Activated CD4-positive, alpha-beta T cell treated with anti-CD3 and anti-CD28 coated beads, Interleukin-2, amount 50 U/mL, for 1 hour (primary cell): ENCODE measurements around the gene FLCN.
"Not testable (repeated sequence)": the region's sequence is repeated elsewhere in the genome, so short reads cannot be mapped to it uniquely, and the experiment has no call there.

Experiments used
- DNase-seq: peaks from one replicate; pipeline ENCODE4 v3.0.0-alpha.2; 2020

Gene FLCN

DNA sequence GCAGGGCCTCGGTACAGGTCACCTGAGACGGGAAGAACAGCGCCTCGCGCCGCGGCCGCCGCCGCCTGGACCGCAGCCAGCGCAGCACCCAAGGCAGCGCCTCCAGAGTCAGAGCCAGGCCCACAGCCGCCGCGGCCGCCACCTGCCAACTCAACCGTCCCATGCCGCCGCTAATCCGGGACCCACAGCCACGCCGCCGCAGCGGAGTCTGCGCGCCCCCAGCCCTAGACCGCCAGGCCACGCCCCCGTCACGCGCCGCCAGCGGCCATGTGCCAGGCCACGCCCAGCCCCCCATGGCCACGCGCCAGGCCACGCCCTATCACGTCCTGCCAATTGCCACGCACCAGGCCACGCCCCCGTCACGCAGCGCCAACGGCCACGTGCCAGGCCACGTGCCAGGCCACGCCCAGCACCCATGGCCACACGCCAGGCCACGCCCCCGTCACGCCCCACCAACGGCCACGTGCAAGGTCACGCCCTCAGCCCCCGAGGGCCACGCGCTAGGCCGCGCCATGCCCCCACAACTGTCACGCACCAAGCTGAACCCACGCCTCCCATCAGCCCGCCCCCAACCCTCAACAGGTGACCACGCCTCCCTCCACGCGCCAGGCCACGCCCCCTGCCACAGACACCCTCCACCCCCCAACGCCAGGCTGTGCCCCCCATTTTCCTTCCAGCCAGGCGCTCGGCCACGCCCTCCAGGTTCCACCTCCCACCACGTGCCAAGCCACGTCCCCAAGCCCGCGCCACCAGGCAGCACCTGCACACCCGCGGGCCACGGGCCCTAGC is 30.6 kb downstream of the FLCN start, which contains the start of gene PLD6:
PLD6 (minus strand) TSS at position 210 of the 789 bp plus-strand sequence; CDS start at position 163, 47 bp downstream.
- peak; percentile 93 for DNase-seq

DNA sequence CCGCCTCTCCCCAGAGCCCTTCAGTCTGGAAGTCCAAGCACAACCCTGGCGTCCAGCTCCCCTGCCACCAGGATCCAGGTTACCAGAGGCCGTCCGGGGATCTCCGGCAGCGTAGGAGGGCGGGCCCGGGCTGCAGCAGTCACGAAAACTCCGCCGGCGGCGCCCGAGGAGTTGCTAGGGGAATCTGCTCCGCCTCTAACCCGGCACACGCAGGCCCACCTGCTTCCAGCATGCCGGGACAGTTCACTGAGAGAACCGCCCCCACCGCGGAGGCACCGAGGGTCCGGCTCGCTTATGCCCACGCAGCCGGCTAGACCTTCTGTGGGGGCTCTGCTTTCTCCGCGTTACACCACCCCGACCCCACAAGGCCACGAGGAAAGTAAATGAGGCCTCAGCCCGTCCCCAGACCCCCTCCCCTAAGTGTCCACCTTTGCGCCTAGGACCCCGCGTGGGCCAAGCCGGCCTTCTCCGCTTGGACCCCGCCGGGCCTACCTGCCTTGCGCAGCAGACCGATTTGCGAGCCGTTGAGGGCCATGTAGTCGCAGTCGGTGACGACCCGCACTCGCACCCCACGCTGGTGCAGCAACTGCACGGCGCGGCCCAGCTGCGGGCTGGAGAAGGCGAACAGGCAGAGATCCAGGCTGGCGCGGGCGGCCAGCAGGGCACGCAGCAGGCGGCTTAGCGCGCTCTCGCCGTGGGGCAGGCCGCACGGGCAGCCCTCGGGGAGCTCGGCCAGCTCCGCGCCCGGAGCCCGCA is 31.4 kb downstream of the FLCN start:
- peak; percentile 58 for DNase-seq

GRCh38 chr17:17204635-17205231 is 32.2 kb downstream of the FLCN start:
- no peak for DNase-seq

GRCh38 chr17:17204041-17204591 is 32.9 kb downstream of the FLCN start:
- no peak for DNase-seq

DNA sequence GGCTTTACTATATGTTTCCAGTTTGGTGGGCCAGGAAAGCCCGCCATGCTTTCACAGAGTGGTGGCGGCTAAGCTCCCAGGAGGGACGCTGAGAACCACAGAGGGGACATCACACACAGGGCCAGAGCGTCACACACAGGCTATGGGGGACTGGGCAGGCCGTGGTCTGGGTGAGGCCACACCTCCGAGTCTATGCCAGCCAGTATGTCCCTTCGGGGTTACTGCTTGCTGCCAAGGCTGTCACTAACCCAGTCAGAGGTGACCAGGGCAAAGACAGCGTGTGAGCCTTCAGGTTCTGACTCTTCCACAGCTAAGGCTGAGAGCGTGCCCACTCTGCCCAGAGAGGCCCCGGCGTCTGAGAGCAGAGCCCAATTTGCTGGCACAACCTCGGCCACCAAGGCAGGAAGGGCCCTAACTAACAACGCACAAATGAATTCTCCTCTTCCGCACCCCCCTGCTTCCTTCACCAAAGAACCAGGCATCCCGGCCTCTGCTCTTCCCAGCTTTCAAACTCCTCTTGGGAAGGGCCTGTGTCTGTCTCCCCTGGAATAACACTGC is 33.7 kb downstream of the FLCN start:
- DNase-seq: no peak

- no peak for DNase-seq
These were observed 35.1 kb downstream of the FLCN start for GRCh38 chr17:17201907-17202306.

GRCh38 chr17:17201271-17201670 is 35.7 kb downstream of the FLCN start:
- no peak for DNase-seq

DNA sequence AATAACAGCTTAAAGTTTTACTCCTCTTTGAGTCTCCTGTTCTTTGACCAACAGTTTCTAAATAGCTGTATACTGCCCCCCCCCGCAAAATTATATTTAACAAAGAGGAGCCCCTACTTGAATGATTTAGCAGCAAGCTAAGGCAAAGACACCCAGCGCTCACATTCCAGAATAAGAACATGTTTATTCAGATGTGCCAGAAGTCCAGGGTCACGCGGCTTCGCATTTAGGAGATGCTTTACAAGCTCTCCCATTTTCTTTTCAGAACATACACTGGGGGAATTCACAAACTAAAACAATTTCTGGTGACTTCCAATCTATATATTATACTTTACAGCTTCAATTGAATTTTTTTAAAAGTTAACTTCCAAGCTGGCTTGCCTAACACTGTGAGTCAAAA is 36.1 kb downstream of the FLCN start:
- DNase-seq: no peak

DNA sequence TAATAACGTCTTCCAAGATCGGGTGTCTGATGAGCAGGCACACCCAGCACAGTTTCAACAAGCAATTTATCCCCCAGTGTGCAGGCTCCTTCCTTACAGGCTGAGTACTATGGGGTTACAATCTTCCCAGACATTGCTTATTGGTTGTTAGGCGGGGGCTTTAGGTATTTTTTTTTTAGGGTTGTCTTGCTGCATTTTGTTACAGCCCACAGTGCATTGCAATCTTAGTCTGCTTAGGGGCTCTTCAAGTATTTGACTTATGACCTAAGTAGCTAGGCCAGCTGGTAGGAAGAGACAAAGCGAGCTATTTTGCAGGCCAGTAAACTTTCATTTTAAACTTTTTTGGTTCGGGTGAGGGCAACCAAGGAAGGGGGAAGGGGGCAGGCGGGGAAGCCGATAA is 36.7 kb downstream of the FLCN start:
- no peak for DNase-seq

DNA sequence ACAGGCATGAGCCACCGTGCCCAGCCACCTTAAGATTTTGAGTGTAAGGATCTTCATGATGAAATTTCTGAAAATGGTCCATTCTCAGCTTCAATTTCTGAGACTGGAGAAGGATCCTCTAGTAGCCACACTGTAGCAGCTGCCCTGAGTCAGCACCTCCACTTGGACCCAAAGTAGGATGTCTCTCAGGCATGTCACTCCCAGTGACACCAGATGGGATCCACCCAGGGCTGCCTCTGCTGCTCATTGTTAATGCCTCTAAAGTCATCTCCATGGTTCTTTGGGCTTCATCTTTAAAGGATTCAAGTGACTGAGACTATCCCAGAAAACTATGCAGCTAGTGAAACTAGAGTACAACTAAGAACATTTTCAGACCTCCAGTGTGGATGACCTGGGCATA is 38.7 kb downstream of the FLCN start:
- DNase-seq: no peak

GRCh38 chr17:17196776-17197175 is 40.2 kb downstream of the FLCN start:
- DNase-seq: no peak

- not testable (repeated sequence) for DNase-seq
These were observed 41.5 kb downstream of the FLCN start for GRCh38 chr17:17195466-17195865.

GRCh38 chr17:17191961-17192381 is 45.0 kb downstream of the FLCN start:
- no peak for DNase-seq

GRCh38 chr17:17191346-17191792 is 45.6 kb downstream of the FLCN start:
- DNase-seq: no peak

DNA sequence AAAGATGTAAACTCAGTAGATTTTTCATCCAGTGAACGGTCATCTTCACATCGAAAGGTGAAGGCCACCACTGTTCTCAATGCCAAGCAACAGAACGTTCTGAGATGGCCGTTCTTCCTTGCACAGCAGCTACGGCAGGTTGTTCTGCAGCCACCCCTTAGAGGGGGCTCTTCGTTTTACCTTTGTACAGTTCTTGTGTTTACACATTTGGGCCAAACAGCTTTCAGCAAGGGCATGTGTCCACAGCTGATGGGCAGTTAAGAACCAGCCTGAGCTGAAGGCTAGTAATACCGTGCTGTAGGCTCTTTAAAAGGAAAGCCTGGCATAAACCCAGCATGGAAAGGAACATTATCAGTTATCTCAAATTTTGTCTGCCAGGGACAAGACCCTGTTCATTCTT is 46.8 kb downstream of the FLCN start:
- DNase-seq: no peak

- DNase-seq: no peak
These were observed 47.4 kb downstream of the FLCN start for GRCh38 chr17:17189559-17189958.

- no peak for DNase-seq
These were observed 48.4 kb downstream of the FLCN start for GRCh38 chr17:17188586-17188985.

DNA sequence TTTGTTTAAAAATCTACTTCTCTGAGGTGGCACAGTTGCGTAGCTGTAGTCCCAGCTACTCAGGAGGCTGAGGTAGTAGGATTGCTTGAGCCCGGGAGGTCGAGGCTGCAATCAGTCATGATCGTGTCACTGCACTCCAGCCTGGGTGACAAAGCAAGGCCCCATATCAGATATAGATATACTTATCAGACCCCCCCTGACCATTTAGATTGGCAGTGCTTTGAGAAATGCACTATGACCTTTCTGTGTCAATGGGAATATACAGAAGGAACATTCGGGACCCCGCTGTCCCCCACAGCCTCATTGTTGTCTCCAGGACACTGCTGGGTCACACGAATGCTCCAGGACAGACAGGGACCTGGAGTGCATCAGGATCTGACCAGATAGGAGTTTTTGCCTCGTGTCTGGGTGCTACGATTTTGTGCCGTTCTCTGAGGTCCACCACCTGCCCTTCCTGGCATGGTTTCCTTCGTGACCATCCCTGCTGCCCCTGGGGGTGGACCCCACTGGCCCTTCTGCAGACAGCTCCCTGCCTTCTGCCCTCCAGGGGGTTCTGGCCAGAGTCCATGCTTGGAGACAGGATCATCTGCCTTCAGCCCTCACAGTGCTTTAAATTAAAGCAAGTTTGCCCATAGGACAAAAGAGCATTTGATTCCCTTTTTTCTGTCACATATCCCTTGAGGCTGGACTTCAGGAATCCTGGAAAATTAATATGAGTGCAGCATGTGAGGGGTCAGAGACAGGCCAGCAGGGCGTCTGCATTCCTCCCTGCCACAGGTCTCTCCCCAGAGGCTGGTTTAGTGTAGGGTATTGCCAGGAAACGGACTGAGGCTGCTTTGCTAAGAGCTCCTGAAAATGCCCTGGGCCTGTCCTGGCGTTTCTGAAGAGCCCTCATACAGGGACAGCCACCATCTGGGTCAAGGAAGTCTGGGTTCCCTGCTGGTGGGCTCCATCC is 50.1 kb downstream of the FLCN start:
- DNase-seq: no peak

DNA sequence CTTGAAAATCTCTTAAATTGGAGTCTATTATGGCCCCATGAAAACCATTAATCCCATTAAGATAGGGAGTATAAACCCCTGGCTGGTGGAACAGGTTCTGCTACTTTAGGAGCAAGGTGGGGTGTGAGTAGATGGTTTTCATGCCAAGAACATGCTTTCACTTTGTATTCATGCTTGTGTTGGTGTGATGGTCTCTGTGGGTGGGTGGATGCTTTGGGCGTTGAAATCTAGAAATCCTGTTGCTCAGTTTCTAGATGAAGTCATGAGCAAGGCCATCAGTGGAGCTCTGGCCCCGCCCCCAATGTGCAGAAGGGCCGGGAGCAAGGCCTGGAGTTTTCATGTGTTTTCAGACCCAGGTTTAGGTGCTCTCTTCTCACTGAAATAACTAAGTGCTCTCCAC is 50.9 kb downstream of the FLCN start:
- no peak for DNase-seq

DNA sequence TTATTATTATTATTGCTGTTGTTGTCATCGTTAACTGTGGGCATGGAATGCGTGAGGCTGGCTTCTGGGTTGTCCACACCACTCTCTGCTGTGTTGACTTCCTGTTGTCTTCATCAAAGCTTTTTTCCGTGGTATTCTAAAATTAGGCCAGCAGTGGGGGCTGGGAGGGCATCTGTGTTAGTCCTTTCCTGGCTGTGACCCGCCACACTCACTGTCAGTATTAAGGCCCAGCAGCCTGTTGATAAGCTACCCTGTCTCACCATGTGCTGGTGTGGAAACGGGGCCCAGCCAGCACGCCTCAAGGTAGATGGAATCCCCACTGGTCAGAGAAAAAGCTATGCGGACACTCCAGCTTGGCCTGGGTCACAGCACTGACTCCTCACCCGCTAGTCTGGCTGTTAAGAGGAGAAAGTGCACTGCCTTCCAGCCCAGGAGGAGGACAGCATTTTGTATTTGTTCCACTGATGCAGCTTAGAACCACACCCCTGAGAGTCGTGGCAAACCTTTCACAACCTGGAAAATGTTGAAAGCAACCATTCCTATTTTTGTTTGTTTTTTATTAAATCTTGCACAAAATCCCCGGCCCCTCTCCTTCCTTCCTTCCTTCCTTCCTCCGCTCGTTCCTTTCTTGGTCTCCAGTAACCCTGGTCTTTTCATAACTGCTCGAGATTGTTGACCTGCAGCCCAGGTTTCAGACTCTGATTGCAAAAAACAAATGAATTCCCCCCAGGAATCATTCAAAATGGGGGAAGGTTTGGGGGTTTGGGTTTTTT is 51.8 kb downstream of the FLCN start:
- peak; percentile 19 for DNase-seq

DNA sequence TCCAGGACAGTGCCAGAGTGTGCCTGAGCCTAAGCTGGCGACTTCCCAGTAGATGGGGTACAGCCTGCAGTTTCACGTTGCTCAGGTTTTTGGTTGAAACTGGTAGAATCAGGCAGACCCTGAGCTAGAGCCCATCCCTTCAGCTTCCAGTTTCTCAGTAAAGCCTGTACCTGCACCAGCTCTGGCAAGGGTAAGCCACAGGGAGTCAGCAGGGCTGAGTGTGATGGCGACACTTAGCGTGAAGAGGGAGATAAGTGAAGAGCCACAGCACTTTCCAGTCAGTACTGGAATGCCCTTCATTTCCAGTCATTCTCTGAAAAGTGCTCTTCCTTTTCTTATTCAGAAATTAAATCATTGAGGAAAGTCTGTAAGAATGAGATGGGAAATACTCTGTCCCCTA is 53.2 kb downstream of the FLCN start:
- no peak for DNase-seq
